T-helper 1 cell treated with Interleukin-12 subunit alpha and Interleukin-12 subunit beta and Interleukin-4 antibody, amounts not matched to agents 30 μg/mL and 1 μg/mL, for 36 hours (primary cell): ENCODE data around the gene TEPSIN.
"Not testable (repeated sequence)": the region's sequence is repeated elsewhere in the genome, so short reads cannot be mapped to it uniquely, and the experiment has no call there.

Source experiments
- H3K27ac Mint-ChIP-seq: one replicate; pipeline ENCODE4 v1.8.0; 2021; ENCODE audit warnings: mild to moderate bottlenecking, mixed read lengths
- H3K27me3 Mint-ChIP-seq: one replicate; pipeline ENCODE4 v1.8.0; 2021; ENCODE audit warnings: low read depth, mixed read lengths
- H3K36me3 Mint-ChIP-seq: one replicate; pipeline ENCODE4 v1.8.0; 2021; ENCODE audit warnings: low read depth, mixed read lengths
- H3K4me1 Mint-ChIP-seq: one replicate; pipeline ENCODE4 v1.8.0; 2021; ENCODE audit warnings: low read depth, mixed read lengths
- H3K4me3 Mint-ChIP-seq: one replicate; pipeline ENCODE4 v1.8.0; 2021; ENCODE audit warnings: mild to moderate bottlenecking, moderate library complexity, mixed read lengths
- H3K9me3 Mint-ChIP-seq: one replicate; pipeline ENCODE4 v1.8.0; 2021; ENCODE audit warnings: mixed read lengths

TEPSIN gene

DNA sequence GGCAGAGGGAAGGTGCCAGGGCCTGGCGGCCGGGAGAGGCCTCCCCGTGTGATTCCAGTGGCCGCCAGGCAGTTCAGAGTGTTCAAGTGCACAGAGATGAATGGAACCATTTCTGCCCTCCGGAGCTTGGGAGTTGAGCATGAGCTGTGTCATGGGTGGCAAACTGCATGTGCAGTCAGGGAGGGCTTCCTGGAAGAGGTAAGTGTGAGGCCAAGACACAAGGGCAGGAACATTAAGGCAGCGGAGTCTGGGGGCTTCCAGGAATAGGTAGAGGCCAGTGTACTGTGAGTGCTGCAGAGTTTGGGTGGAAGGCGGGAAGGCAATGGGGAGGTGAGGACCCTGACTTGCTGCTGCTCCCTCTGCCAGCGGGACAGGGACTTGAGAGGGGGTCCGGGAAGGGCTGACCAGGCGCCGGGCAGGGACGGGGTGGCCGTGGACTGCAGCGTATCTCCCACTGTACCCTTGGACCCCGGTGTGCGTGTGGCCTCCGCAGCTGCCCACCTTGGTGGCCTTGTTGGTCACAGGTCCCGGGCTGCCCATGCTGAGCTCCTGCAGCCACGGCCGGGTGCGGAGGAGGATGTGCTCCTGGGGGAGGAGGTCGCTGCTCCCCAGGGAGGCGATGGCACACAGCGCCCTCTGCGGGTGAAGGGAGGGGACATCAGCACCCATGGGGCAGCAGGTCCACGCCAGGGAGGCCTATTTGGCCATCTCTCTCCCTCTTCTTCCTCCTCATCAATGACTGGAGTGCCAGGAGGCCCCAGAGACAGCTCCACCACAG lies 8.6 kb downstream of the TEPSIN start:
- H3K4me3 Mint-ChIP-seq = no peak overlapping the region
- H3K27me3 Mint-ChIP-seq = peaks cover 4% of the 10 kb centered on the region
- no peaks in the 10 kb centered on the region for H3K9me3 Mint-ChIP-seq
- H3K27ac Mint-ChIP-seq = no peak overlapping the region
- peaks cover 15% of the 10 kb centered on the region for H3K36me3 Mint-ChIP-seq
- peaks cover 7% of the 10 kb centered on the region for H3K4me1 Mint-ChIP-seq

DNA sequence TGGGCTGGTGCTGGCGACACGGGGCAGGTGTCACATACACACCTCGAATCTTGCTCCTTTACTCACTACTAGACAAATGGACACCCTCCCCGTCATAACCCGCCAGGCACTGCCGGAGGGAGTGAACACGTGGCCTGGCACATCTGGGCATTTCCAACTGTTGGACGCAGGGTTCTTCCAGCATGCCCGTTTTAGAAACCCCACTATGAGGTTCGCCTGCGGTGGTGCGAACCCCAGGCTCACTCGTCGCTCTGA lies 9.3 kb downstream of the TEPSIN start:
- H3K36me3 Mint-ChIP-seq = peaks cover 13% of the 10 kb centered on the region
- H3K27ac Mint-ChIP-seq = no peak overlapping the region
- peaks cover 4% of the 10 kb centered on the region for H3K27me3 Mint-ChIP-seq
- peaks cover 3% of the 10 kb centered on the region for H3K4me1 Mint-ChIP-seq
- no peaks in the 10 kb centered on the region for H3K9me3 Mint-ChIP-seq
- H3K4me3 Mint-ChIP-seq = no peak overlapping the region

DNA sequence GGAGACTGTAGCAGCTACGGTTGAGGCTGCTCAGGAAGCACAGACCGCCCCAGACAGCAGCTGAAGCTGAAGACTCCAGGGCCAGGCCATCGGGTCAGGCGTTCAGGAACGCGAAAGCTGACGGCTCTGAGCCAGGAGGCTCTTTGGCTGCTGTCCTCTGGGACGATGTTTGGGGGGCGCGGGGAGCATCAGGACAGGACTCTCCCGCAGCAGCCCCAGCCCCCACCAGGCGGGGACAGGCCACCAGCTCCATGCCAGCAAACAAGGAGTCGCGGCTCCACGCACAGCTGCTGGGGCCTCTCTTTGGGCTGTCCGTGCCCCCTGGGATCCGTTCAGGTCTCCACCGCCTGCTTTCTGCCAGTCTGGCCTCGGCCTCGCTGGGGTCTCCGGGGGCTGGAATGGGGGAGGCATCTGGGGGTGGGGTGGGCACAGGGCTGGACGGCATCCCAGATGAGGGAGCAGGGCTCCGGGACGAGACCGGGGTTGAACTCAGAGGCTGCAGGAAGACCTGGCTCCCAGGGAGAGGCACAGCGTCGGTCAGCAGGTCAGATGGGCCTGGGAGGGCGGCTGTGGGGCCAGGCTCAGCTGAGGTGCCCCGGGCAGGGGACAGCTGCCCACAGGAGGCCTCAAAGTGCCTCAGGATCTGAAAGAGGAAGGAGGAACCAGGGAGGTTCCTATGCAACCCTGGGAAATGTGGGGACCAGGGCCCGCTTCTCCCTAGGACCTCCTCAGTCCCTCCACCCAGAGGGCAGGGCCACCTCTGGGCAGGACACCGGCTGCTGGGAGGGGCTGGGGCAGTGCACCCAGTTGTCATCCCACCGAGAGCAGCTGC lies 9.8 kb downstream of the TEPSIN start:
- no peaks in the 10 kb centered on the region for H3K9me3 Mint-ChIP-seq
- peaks cover 4% of the 10 kb centered on the region for H3K27me3 Mint-ChIP-seq
- peaks cover 13% of the 10 kb centered on the region for H3K36me3 Mint-ChIP-seq
- peaks cover 3% of the 10 kb centered on the region for H3K4me1 Mint-ChIP-seq
- H3K27ac Mint-ChIP-seq = no peak overlapping the region
- no peak overlapping the region for H3K4me3 Mint-ChIP-seq

DNA sequence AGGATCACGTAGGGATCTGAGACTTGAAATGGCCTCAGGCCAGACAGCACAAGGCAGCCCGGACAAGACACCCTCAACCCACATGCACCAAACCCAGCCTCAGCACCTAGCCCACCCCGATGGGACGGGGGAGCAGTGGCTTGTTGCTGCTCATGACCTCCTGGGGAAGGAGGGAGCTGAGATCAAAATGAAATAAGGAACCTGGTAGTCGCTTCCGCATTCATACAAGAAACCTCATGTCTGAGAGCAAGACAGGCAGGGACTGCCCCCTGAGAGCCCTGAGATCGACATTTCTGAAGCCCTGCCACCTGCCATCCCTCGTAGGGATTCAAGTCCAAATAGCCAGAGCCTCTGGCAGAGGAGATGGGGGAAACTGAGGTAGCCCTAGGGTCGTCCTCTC lies 10.4 kb downstream of the TEPSIN start:
- peaks cover 13% of the 10 kb centered on the region for H3K36me3 Mint-ChIP-seq
- no peak overlapping the region for H3K27ac Mint-ChIP-seq
- peaks cover 4% of the 10 kb centered on the region for H3K27me3 Mint-ChIP-seq
- no peaks in the 10 kb centered on the region for H3K9me3 Mint-ChIP-seq
- H3K4me1 Mint-ChIP-seq = peaks cover 9% of the 10 kb centered on the region
- no peak overlapping the region for H3K4me3 Mint-ChIP-seq

DNA sequence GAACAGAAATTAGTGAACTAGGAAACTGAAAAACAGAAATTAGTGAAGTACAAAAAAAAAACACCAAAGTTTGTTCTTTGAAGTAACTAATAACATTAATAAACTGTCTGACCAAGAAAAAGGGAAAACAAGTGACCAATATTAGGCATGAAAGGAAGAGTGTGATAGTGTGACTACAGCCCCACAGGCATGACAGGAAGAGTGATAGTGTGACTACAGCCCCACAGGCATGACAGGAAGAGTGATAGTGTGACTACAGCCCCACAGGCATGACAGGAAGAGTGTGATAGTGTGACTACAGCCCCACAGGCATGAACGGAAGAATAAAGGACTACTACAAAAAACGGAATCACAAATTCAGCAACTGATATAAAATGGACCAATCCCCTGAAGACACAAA lies 11.2 kb downstream of the TEPSIN start:
- H3K27ac Mint-ChIP-seq, H3K4me3 Mint-ChIP-seq, H3K4me1 Mint-ChIP-seq, H3K9me3 Mint-ChIP-seq, H3K27me3 Mint-ChIP-seq: not testable (repeated sequence)
- peaks cover 13% of the 10 kb centered on the region for H3K36me3 Mint-ChIP-seq

DNA sequence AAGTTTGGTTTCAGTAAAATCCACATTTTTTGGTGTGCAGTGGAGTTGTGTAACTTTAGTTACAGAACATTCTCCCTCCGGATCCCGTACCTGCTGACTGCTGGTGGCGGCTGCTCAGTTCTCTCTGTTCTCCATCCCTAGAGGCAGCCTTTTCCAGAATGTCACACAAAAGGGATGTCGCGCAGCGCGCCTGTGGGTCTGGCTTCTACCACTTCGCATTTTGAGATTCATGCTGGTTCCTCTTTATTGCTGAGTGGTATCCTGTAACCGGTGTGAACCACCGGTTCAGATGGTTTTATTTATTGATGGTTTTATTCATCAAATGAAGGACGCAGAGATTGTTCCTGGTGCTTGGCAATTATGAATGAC lies 15.1 kb downstream of the TEPSIN start:
- Mint-ChIP-seq H3K9me3 (no peaks in the 10 kb centered on the region), H3K4me1 (peaks cover 15% of the 10 kb centered on the region), H3K27ac (peak overlapping the region; percentile 62), H3K27me3 (peaks cover 4% of the 10 kb centered on the region), H3K36me3 (peaks cover 3% of the 10 kb centered on the region), H3K4me3 (peak overlapping the region; percentile 78)

DNA sequence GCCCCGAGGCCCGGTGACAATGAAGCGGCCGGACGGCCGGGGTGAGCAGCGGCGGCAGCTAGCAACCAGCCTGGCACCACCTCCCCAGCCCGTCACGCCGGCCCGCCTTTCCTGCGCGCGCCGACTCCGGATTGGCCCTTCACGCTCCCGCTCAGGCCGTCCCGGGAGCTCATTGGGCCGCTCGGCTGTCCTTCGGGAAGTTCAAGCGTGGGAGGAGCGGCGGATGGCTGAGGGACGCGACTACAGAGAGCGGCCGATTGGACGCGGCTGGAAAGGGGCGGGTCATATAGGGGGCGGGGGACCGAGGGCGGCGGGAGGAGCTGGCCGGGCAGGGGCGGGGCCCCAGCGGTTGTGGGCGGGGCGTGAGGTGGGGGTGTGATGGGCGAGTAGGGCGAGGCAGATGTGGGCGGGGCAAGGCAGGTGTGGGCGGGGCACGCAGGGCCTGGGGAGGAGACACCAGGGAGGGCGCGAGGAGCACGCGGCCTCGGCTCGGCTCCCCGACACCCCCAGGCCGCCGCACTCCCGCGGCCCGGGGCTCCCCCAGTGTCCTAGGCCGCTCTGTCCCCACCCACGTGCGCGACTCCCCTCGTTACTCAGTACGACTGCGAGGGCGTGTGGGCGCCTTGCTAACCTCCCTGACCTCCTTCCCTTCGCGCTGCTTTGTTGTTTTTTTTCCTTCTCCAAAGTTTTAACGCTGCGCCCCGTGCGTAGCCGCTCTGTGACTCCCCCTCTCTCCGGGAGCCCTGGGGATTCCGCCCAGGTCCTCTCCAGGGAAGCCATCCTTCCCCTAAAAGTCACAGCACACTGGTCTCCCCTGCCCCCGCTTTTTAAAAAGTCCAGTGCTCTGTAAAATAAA lies 15.7 kb downstream of the TEPSIN start, which contains the start of gene CEP131:
Gene CEP131, minus strand, starts transcription at position 60 of the 856 bp plus-strand sequence. CDS start 2,909 bp downstream, outside the sequence.
- Mint-ChIP-seq H3K4me1 (peaks cover 15% of the 10 kb centered on the region), H3K36me3 (peaks cover 3% of the 10 kb centered on the region), H3K27me3 (peaks cover 4% of the 10 kb centered on the region), H3K9me3 (no peaks in the 10 kb centered on the region), H3K4me3 (peak within 1 kb of the TSS; percentile 78), H3K27ac (peak within 1 kb of the TSS; percentile 62)

DNA sequence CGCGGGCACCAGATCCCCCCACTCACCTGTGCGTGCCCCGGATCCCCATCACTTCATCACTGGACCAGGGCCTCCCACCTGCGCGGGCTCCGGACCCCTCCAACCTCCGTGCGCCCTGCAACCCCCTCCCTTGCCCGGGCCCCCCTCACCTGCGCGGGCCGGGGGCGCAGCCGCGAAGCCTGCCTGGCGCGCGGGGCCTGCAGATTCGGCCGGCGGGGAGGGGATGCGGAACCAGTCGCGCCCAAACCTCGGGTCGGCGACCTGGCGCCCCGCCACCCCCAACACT lies 16.3 kb downstream of the TEPSIN start:
- Mint-ChIP-seq H3K4me3 (peak overlapping the region; percentile 67), H3K9me3 (no peaks in the 10 kb centered on the region), H3K36me3 (peaks cover 1% of the 10 kb centered on the region), H3K27ac (no peak overlapping the region), H3K27me3 (peaks cover 4% of the 10 kb centered on the region), H3K4me1 (peaks cover 13% of the 10 kb centered on the region)

DNA sequence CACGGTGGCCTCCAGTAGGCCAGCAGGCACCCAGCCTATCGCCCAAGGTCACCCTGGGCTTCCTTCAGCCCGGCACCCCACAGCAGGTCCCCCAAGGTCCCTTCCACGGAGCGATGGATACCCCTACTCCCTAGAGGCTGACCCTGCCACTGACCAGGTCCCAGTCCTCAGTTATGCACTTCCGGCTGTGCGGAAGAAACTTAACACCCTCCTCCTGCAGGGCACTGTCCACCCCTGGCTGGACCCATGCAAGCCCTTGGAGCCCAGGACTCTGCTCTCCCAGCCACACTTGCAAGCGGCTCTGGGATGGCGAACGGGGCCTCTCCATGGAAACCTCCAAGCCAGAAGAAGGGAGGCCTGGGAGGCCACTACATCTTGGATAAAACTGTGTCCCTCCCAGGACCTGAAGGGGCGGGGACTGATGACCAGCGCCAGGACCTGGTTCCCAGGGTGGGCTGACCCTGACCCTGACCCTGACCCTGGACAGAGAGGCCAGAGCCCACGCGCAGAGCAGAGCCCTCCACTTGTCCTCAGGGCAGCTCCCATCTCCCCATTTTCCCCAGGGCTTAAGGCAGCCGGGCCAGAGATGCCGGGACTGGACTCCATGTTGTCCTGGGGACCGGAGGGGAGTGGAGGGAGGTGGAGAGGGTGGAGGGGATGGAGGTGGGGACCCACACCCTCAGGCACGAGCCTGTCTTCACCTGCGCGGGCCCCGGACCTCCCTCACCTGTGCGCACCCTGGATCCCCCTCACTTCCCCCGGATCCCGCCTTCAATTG lies 16.8 kb downstream of the TEPSIN start:
- Mint-ChIP-seq H3K4me1 (peaks cover 12% of the 10 kb centered on the region), H3K27ac (no peak overlapping the region), H3K9me3 (no peaks in the 10 kb centered on the region), H3K27me3 (peaks cover 4% of the 10 kb centered on the region), H3K4me3 (peak overlapping the region; percentile 66), H3K36me3 (no peaks in the 10 kb centered on the region)

DNA sequence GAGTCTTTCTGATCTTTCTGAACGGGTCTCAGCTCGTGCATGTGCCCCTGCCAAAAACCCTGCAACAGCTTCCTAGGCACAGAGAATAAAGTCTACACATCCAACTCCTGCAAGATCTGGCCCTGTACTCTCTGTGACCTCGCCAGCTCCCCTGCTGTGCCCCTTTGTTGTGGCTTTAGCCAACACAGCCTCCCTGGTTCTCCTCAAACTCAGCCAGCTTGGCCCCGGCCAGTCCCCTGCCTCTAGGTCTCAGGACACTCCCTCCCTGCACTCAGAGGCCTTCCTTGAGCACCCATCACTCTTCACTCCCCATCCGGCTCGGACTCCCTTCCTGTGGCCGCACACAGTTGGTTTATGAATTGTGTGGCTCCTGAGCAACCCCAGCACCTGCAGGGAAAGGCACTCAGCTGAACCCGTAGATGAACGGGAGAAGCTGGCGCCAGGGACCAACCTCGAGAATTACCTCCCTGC lies 17.4 kb downstream of the TEPSIN start:
- Mint-ChIP-seq H3K27ac (no peak overlapping the region), H3K36me3 (no peaks in the 10 kb centered on the region), H3K9me3 (no peaks in the 10 kb centered on the region), H3K4me3 (peak overlapping the region; percentile 66), H3K4me1 (peaks cover 14% of the 10 kb centered on the region), H3K27me3 (peaks cover 4% of the 10 kb centered on the region)

DNA sequence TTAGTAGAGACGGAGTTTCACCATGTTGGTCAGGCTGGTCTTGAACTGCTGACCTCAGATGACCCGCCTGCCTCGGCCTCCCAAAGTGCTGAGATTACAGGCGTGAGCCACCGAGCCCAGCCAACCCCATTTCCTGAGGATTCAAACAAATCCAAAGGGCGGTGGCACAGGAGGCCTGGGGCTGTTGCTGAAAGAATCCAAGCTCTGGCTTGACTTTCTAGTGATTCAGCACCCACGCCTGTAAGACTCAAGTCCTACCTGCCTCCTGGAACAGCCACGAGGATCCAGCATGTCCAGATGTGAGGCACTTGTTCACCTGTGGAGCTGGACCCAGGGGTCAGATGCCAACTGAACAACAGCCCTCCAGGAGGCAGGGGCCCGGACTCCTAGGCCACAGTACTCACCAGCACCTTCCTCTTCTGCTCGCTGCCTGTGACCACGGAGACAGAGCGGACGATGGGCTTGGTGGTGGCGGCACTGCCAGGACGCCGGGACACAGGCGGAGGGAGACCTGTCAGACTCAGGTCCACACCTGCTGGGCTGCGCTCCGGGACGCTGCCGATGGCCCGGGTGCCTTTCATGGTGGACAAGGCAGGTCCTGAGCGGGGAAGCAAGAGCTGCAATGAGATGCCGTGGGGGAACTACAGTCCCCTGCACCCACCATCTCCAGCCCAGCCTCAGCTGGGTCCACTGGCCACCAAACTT lies 19.2 kb downstream of the TEPSIN start:
- no peaks in the 10 kb centered on the region for H3K9me3 Mint-ChIP-seq
- no peak overlapping the region for H3K4me3 Mint-ChIP-seq
- H3K27ac Mint-ChIP-seq = no peak overlapping the region
- no peaks in the 10 kb centered on the region for H3K36me3 Mint-ChIP-seq
- peaks cover 14% of the 10 kb centered on the region for H3K4me1 Mint-ChIP-seq
- H3K27me3 Mint-ChIP-seq = no peaks in the 10 kb centered on the region

DNA sequence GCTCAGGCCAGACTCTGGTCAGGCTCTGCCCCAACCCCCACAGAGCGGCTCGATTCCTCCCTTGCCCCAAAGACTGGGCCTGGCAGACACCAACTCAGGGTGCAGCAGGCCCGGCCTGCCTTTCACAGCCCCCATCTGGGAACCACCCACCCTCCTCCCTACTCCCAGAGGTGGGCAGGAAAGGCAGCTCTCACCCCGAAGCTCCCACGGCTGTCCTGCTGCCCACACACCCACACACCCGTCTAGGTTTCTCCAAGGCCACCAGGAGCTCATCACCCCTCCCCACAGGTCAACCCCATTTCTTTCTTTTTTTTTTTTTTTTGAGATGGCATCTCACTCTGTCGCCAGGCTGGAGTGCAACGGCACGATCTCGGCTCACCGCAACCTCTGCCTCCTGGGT lies 19.9 kb downstream of the TEPSIN start:
- H3K4me1 Mint-ChIP-seq = peaks cover 13% of the 10 kb centered on the region
- no peak overlapping the region for H3K4me3 Mint-ChIP-seq
- H3K27me3 Mint-ChIP-seq = no peaks in the 10 kb centered on the region
- H3K36me3 Mint-ChIP-seq = no peaks in the 10 kb centered on the region
- no peaks in the 10 kb centered on the region for H3K9me3 Mint-ChIP-seq
- no peak overlapping the region for H3K27ac Mint-ChIP-seq

DNA sequence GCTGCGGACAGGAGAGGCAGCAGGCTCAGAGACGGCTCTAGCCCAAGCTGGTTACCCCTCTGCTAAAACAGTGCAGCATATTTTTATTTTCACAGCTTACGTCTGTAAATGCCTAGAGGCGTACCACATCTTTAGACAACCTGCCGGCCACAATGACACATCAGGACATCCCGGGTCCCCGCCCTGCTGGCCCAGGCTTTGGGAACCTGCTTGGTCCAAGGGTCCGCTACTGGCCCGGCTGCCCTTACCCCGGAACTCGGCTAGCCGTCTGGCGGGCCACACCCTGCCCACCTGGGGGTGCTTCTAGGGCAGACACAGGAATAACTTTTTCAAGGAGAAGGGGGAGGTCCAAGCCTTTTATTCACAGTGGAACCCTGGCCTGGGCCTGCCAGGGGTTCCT lies 20.4 kb downstream of the TEPSIN start:
- Mint-ChIP-seq H3K36me3 (no peaks in the 10 kb centered on the region), H3K4me1 (peaks cover 8% of the 10 kb centered on the region), H3K9me3 (no peaks in the 10 kb centered on the region), H3K4me3 (no peak overlapping the region), H3K27ac (no peak overlapping the region), H3K27me3 (no peaks in the 10 kb centered on the region)

DNA sequence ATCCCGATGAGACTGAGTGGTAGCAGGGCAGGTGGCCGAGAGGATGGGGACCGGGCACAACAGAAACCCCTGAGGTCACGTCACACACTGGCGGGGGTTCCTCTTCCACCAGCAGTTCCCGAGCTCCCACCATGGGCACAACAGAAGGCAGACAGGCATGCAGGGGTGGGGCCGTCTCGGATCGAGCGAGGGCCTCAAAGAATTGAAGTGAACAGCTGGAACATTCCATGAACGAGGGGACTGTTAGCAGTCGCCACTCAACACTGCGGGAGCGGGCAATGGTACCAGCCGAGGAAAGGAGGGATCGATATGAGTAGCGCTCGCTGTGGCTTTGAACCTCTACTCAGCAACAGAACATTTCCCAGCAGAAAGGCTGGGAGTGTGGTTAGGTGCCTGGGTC lies 21.4 kb downstream of the TEPSIN start:
- H3K36me3 Mint-ChIP-seq = no peaks in the 10 kb centered on the region
- no peak overlapping the region for H3K4me3 Mint-ChIP-seq
- peaks cover 7% of the 10 kb centered on the region for H3K4me1 Mint-ChIP-seq
- no peaks in the 10 kb centered on the region for H3K9me3 Mint-ChIP-seq
- no peak overlapping the region for H3K27ac Mint-ChIP-seq
- H3K27me3 Mint-ChIP-seq = no peaks in the 10 kb centered on the region
